HG02763 (cell line): ENCODE results near the gene NT5DC3.

ENCODE experiments used
- ATAC-seq: cut with Tn5 transposase; IDR thresholded peaks from one replicate; pipeline ENCODE4 v1.9.1; 2021; ENCODE audit warnings: mild to moderate bottlenecking, moderate library complexity; ENCODE audit not compliant: unreplicated experiment

NT5DC3 gene

GRCh38 chr12:103756443-103756842 lies 84.6 kb downstream of the NT5DC3 start:
- no peak for ATAC-seq

- ATAC-seq: no peak
Observed at GRCh38 chr12:103755425-103755824, 85.6 kb downstream of the NT5DC3 start.

- no peak for ATAC-seq
Observed at GRCh38 chr12:103751600-103751999, 89.4 kb downstream of the NT5DC3 start.

GRCh38 chr12:103751171-103751570 lies 89.9 kb downstream of the NT5DC3 start:
- no peak for ATAC-seq

GRCh38 chr12:103748875-103749274 lies 92.2 kb downstream of the NT5DC3 start:
- no peak for ATAC-seq

GRCh38 chr12:103748002-103748401 lies 93.0 kb downstream of the NT5DC3 start:
- ATAC-seq: no peak

GRCh38 chr12:103745962-103746361 lies 95.1 kb downstream of the NT5DC3 start:
- no peak for ATAC-seq

- ATAC-seq: no peak
Observed at GRCh38 chr12:103743788-103744187, 97.2 kb downstream of the NT5DC3 start.

GRCh38 chr12:103742349-103742932 lies 98.6 kb downstream of the NT5DC3 start:
- ATAC-seq: no peak

- ATAC-seq: no peak
Observed at GRCh38 chr12:103737881-103738280, 103.2 kb downstream of the NT5DC3 start.

- ATAC-seq: no peak
Observed at GRCh38 chr12:103736572-103736971, 104.5 kb downstream of the NT5DC3 start.

- no peak for ATAC-seq
Observed at GRCh38 chr12:103735291-103735690, 105.7 kb downstream of the NT5DC3 start.

- no peak for ATAC-seq
Observed at GRCh38 chr12:103734863-103735262, 106.2 kb downstream of the NT5DC3 start.

- ATAC-seq: no peak
Observed at GRCh38 chr12:103731539-103731938, 109.5 kb downstream of the NT5DC3 start.

GRCh38 chr12:103729499-103729898 lies 111.5 kb downstream of the NT5DC3 start:
- no peak for ATAC-seq

GRCh38 chr12:103728323-103728722 lies 112.7 kb downstream of the NT5DC3 start:
- ATAC-seq: no peak

GRCh38 chr12:103727638-103728037 lies 113.4 kb downstream of the NT5DC3 start:
- no peak for ATAC-seq

- no peak for ATAC-seq
Observed at GRCh38 chr12:103725398-103725797, 115.6 kb downstream of the NT5DC3 start.
